NCI-H526 treated with DMSO at 0.1 percent for 48 hours (cell line): Measurements from ENCODE around the gene RGS12.

ENCODE experiments used
- DNase-seq: peaks from one replicate; lab custom pipeline; 2025; lab: John Stamatoyannopoulos, UW

Gene RGS12

GRCh38 chr4:3332498-3332897, 39.7 kb downstream of the RGS12 start:
- DNase-seq: no peak

DNA sequence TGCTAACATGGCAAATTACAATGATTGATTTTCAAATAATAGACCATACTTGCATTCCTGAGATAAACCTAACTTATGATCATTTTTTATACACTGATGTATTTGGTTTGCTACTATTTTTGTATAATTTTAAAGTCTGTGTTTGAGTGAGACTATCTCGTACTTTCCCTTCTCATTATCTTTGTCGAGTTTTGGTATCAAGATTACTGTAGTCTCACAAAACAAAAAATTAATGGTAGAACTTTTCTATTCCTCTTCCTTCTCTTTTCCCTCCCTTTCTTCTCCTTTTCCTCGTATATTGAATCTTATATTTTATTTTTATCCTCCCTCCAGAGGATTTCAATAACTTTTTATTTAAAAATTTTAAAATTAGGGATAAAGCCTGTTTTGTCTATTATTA, 41.5 kb downstream of the RGS12 start:
- no peak for DNase-seq

- no peak for DNase-seq
Observed at GRCh38 chr4:3335385-3335784, 42.6 kb downstream of the RGS12 start.

- DNase-seq: no peak
Observed at GRCh38 chr4:3335982-3336381, 43.2 kb downstream of the RGS12 start.

DNA sequence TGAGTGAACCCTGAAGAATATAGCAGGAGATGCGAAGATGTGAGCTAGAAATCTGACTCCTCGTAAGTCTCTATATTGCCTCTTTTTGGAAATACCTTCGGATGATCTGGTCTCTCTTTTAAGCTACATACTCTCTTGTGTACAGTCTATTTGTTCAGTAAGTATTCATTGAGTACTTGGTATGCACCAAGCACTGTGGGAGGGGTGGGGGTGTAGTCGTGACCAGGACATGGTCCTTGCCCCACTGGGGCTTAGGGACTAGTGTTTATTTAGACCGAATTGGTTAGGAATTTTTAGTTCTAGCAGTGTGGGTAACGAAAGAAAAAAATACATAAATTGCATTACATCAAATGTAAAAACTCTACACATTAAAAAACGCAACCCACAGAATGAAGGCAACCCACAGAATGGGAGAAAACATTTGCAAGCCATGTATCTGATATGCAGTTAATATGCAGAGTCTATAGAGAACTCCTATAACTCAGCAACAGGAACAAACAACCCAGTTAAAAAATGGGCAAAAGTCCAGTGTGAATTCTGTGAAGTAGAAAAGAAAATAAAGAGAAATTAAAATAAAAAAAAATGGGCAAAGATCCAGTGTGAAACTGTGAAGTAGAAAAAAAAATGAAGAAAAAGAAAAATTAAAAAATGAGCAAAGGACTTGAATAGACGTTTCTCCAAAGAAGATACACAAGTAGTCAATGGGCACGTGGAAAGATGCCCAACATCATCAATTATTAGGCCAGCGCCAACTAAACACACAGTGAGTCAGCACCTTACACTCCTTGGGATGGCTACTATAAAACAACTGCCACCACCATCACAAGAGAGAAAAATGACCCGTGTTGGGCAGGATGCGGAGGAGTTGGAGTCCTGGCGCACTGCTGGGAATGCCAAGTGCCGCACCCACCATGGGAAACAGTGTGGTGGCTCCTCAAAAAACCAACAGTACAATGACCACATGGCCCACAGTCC, 43.8 kb downstream of the RGS12 start:
- no peak for DNase-seq

DNA sequence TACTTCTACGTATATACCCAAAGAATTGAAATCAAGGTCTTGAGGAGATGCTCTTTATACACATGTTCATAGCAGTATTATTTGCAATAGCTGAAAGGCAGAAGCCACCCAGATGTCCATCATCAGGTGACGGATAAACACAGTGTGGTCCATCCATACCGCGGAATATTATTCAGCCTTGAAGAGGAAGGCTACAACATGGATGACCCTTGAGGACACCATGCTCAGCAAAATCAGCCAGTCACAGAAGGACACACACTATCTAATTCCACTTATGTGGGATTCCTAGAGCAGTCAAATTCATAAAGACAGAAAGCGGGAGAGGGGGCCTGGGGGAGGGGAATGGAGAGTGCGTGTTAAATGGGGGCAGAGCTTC, 44.5 kb downstream of the RGS12 start:
- DNase-seq: no peak

DNA sequence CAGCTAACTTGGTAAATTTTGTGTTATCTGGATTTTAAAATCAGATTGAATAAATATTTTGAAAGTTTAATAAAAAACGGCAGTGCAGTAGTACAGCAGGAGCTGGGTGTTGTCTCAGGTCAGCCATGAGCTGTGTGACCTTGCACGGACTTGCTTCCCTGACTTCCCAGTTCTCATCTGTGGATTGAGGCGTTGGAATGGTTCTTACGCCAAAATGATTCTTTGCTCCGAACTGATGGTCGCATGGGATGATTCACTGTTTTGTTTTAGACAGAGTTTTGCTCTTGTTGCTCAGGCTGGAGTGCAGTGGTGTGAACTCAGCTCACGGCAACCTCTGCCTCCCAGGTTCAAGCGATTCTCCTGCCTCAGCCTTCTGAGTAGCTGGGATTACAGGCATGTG, 45.0 kb downstream of the RGS12 start:
- DNase-seq: no peak

GRCh38 chr4:3338321-3338838, 45.6 kb downstream of the RGS12 start:
- no peak for DNase-seq

- DNase-seq: no peak
Observed at GRCh38 chr4:3338976-3339531, 46.2 kb downstream of the RGS12 start.

DNA sequence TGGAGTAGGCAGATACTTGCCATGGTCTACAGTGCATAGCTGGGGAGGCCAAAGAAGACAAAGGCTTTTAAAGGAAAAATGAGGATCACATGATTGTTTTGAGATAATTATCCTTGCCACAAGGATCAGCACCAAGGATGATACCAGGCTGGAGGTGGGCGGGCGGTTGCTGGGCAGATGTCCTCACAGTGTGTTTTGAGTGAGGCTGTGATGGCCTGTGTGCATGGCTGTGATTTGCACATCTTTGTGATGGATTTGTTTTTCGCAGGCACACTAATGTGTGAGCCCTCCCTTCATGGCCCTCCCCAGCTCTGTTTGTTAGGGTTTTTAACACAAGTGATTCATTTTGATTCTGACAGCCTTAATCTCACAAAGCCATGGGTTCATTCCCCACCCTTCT, 46.8 kb downstream of the RGS12 start:
- no peak for DNase-seq

- no peak for DNase-seq
Observed at GRCh38 chr4:3340038-3340699, 47.3 kb downstream of the RGS12 start.

DNA sequence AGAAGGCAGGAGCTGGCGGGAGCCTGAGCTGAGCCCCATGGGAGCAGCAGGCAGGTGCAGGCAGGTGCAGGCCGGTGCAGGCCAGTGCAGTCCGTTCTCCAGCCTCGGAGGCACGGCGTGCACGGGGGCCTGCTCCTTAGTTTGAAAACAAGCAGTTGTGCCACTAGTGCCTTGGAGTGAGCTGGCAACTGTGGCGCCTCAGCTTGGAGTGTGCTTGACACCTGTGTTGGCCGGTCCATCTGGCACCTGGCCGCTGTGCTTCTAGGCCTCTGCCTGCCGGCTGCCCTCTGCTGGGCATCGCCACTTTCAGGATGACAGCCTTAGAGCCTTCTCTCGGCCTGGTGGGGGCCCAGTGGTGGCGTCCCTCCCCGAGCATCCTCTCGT, 47.9 kb downstream of the RGS12 start:
- DNase-seq: peak; percentile 35

DNA sequence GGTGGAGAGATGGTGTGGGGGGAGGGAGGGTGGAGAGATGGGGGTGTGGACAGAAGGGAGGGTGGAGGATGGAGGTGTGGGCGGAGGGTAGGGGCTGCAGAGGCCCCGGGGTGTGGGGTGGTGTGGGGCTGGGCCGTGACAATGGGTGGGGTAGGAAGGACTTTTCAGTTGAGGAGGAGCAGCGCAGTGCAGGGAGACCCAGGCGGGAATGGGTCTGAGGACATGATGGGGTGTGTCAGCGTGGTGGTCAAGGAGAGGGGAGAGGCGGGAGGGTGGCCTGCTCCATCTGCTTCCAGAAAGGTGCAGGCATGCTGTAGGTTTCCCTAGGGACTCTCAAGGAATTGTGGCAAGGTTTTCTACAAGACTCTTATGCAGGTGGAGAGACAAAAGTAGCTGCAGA, 48.9 kb downstream of the RGS12 start:
- DNase-seq: no peak

GRCh38 chr4:3342182-3342854, 49.5 kb downstream of the RGS12 start:
- no peak for DNase-seq
